GM12878 (cell line): ENCODE data around the gene CDK17. TPM values are rescaled to one million over a fixed set of nuclear protein-coding genes. Genes with fewer than 3 reads are reported as not detected.

Experiments used
- ATAC-seq: fragments of 200-7000 bp; cut with Tn5 transposase; 3 replicates; pipeline ENCODE4 v1.9.1; 2020; ENCODE audit warnings: mild to moderate bottlenecking, moderate library complexity
- BruUV-seq: library from RNA; stranded (reverse); fragments of 400-500 nt; replicated peaks from 2 replicates; lab custom pipeline; 2021; lab: Mats Ljungman, UMichigan
- CTCF ChIA-PET: fragments of 300-600 bp; sonication (Branson Sonifier 250); formaldehyde crosslinking; extraction: SDS; loops from one replicate; lab custom pipeline; 2021; ENCODE audit warnings: inconsistent platforms; lab: Yijun Ruan, JAX
- POLR2A ChIA-PET: fragments of 350-600 bp; formaldehyde crosslinking; extraction: SDS; loops from one replicate; lab custom pipeline; 2021; ENCODE audit warnings: inconsistent platforms; lab: Charles Lee
- RAD21 ChIA-PET: fragments of 300-600 bp; sonication (Branson Sonifier 250); formaldehyde crosslinking; loops from one replicate; lab custom pipeline; 2023; ENCODE audit warnings: antibody characterized with exemption; ENCODE audit not compliant: unreplicated experiment; lab: Charles Lee
- SMC1A ChIA-PET: fragments of 300-600 bp; sonication (Branson Sonifier 250); formaldehyde crosslinking; loops from one replicate; lab custom pipeline; 2023; ENCODE audit not compliant: unreplicated experiment, uncharacterized antibody; lab: Charles Lee
- DNase-seq: peaks from one replicate; pipeline ENCODE4 v3.0.0-alpha.2; 2011; ENCODE audit warnings: low read depth, low spot score
- FAIRE-seq: peaks from 3 replicates; lab custom pipeline; 2011; peaks lifted over from hg19 to GRCh38; lab: Jason Lieb, UNC
- H2AFZ ChIP-seq: 2 replicates; pipeline ENCODE4 v1.6.0; 2011; ENCODE audit warnings: low read depth, low read length, control low read depth; ENCODE audit not compliant: control insufficient read depth
- H3K27ac ChIP-seq: 2 replicates; pipeline ENCODE4 v1.5.1; 2011; ENCODE audit warnings: control low read depth; ENCODE audit not compliant: control insufficient read depth, insufficient read depth
- H3K27me3 ChIP-seq, 2 experiments: replicated peaks in 1 of 2; 2 replicates each; pipeline versions ENCODE4 v1.6.0 to v1.6.1; 2011; ENCODE audit warnings: low read length in 1 of 2; ENCODE audit not compliant: control insufficient read depth in 2 of 2, insufficient read depth in 2 of 2
- H3K36me3 ChIP-seq, 2 experiments: 2 replicates each; pipeline ENCODE4 v1.5.1; 2011; ENCODE audit warnings: low read length in 1 of 2; ENCODE audit not compliant: control insufficient read depth in 2 of 2, insufficient read depth in 2 of 2
- H3K4me1 ChIP-seq: 2 replicates; pipeline ENCODE4 v1.6.1; 2011; ENCODE audit warnings: mild to moderate bottlenecking, low read length, moderate library complexity, mixed read lengths; ENCODE audit not compliant: control insufficient read depth, insufficient read depth
- H3K4me2 ChIP-seq: 2 replicates; pipeline ENCODE4 v1.6.0; 2011; ENCODE audit warnings: control low read depth; ENCODE audit not compliant: control insufficient read depth, insufficient read depth
- H3K4me3 ChIP-seq: fragments of 200-600 bp; sonication (generic); 2 replicates; pipeline ENCODE4 v1.5.1; 2016
- H3K79me2 ChIP-seq: 2 replicates; pipeline ENCODE4 v1.6.0; 2011; ENCODE audit warnings: low read length; ENCODE audit not compliant: control insufficient read depth, insufficient read depth
- H3K9ac ChIP-seq: 2 replicates; pipeline ENCODE4 v1.8.0; 2011; ENCODE audit warnings: low read length, control low read depth, mixed read lengths; ENCODE audit not compliant: control insufficient read depth, insufficient read depth
- H3K9me3 ChIP-seq: replicated peaks from 3 replicates; pipeline ENCODE4 v1.5.1; 2011; ENCODE audit warnings: mild to moderate bottlenecking, low read length; ENCODE audit not compliant: control insufficient read depth, insufficient read depth
- H4K20me1 ChIP-seq: 2 replicates; pipeline ENCODE4 v1.6.0; 2011; ENCODE audit not compliant: control insufficient read depth, insufficient read depth
- CBX5 ChIP-seq: sonication (generic); IDR thresholded peaks from 2 replicates; pipeline ENCODE4 v1.6.1; 2016; ENCODE audit warnings: low read depth, moderate library complexity, mild to moderate bottlenecking, inconsistent platforms
- POLR2A ChIP-seq: IDR thresholded peaks from 2 replicates; pipeline ENCODE4 v1.6.1; 2011; ENCODE audit warnings: low read depth, mild to moderate bottlenecking, low read length
- WGBS: methylation state at CpG from one replicate; pipeline ENCODE4 v1.1.6; 2016; ENCODE audit warnings: low lambda C conversion rate; ENCODE audit not compliant: insufficient replicate concordance, insufficient coverage; ENCODE audit errors: missing lambda C conversion rate; 5-methylcytosine and 5-hydroxymethylcytosine counted together
- in situ Hi-C: fragments of 300-500 bp; cut with MboI; formaldehyde crosslinking; loops from 9 replicates; pipeline ENCODE4 v1.14.3; 2018; ENCODE audit warnings: mixed read lengths
- intact Hi-C: fragments of 100-400 bp; cut with micrococcal nuclease; formaldehyde crosslinking; loops from one replicate; pipeline ENCODE4 v1.14.2; 2022; ENCODE audit not compliant: unreplicated experiment
- polyA plus RNA-seq, 11 experiments: library from polyadenylated mRNA; depleted of rRNA in 4 of 11; unstranded in 6 of 11; stranded (reverse) in 5 of 11; fragments of >200 nt; fragmentation: Nextera tagmentation in 4 of 11; fragmentation: Illumina TruSeq in 1 of 11; extraction: Ambion mirVana in 4 of 11; extraction: Trizol in 1 of 11; gene quantifications; 1 replicate in 1 of 11; 2 replicates in 10 of 11; pipeline versions ENCODE4 v1.2.1 to v1.2.3, GENCODE V29; 2011 to 2016; ENCODE audit warnings: inconsistent platforms in 2 of 11, missing spikeins in 2 of 11, low read depth in 1 of 11
- total RNA-seq, 4 experiments: library from RNA; depleted of rRNA in 3 of 4; stranded (reverse); fragments of >200 nt in 3 of 4; fragmentation: Illumina TruSeq in 1 of 4; extraction: Trizol in 1 of 4; gene quantifications; 2 replicates each; pipeline versions ENCODE4 v1.2.1 to v1.2.3, GENCODE V29; 2013 to 2021
- TF ChIP-seq, protein P1 (sequence below): IDR thresholded peaks from 2 replicates; pipeline ENCODE4 v1.6.1; 2012; ENCODE audit warnings: low read depth, low read length, improper control_type of control experiment
- TF ChIP-seq, protein P2 (sequence below): IDR thresholded peaks from 2 replicates; pipeline ENCODE4 v1.6.1; 2011; ENCODE audit warnings: borderline replicate concordance, low read depth, mild to moderate bottlenecking, moderate library complexity, mixed read lengths, low read length; ENCODE audit not compliant: insufficient read depth; ENCODE audit errors: extremely low read length
- TF ChIP-seq, protein P3 (sequence below): fragments of 450-650 bp; IDR thresholded peaks from 2 replicates; pipeline ENCODE4 v1.6.1; 2017; ENCODE audit warnings: mild to moderate bottlenecking, moderate library complexity

Gene CDK17
- total and polyA plus RNA-seq, 10 of the 15 experiments (the other 5 are each of a cell fraction or from before 2014, with no cell fraction given): 5.6 to 45.6 (median 18.3) TPM

DNA sequence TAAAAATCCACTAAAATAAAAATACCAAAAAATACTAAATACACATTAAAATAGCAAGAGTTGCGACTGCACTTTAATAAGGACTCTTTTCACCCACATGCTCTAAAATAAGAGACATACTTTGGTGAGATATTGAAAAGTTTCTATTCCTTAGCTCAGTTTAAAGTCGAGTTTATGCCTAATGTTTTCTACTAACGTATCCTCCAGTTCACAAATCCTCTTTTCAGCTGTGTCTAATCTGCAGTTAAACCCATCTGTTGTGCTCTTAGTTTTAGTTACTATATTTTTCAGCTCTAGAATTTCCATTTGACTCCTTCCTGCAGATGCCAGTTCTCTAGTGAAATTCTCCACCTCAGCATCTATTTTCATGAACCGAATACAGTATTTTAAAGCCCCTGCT is 63.8 kb downstream of the CDK17 start:
- TF ChIP-seq CBX5 (peak; percentile 37; the same call in 1 of the 2 replicates), POLR2A (no peak)
- TF ChIP-seq, protein P1, sequence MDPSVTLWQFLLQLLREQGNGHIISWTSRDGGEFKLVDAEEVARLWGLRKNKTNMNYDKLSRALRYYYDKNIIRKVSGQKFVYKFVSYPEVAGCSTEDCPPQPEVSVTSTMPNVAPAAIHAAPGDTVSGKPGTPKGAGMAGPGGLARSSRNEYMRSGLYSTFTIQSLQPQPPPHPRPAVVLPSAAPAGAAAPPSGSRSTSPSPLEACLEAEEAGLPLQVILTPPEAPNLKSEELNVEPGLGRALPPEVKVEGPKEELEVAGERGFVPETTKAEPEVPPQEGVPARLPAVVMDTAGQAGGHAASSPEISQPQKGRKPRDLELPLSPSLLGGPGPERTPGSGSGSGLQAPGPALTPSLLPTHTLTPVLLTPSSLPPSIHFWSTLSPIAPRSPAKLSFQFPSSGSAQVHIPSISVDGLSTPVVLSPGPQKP: no peak
- TF ChIP-seq, protein P2, sequence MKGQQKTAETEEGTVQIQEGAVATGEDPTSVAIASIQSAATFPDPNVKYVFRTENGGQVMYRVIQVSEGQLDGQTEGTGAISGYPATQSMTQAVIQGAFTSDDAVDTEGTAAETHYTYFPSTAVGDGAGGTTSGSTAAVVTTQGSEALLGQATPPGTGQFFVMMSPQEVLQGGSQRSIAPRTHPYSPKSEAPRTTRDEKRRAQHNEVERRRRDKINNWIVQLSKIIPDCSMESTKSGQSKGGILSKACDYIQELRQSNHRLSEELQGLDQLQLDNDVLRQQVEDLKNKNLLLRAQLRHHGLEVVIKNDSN: no peak
- TF ChIP-seq, protein P3, sequence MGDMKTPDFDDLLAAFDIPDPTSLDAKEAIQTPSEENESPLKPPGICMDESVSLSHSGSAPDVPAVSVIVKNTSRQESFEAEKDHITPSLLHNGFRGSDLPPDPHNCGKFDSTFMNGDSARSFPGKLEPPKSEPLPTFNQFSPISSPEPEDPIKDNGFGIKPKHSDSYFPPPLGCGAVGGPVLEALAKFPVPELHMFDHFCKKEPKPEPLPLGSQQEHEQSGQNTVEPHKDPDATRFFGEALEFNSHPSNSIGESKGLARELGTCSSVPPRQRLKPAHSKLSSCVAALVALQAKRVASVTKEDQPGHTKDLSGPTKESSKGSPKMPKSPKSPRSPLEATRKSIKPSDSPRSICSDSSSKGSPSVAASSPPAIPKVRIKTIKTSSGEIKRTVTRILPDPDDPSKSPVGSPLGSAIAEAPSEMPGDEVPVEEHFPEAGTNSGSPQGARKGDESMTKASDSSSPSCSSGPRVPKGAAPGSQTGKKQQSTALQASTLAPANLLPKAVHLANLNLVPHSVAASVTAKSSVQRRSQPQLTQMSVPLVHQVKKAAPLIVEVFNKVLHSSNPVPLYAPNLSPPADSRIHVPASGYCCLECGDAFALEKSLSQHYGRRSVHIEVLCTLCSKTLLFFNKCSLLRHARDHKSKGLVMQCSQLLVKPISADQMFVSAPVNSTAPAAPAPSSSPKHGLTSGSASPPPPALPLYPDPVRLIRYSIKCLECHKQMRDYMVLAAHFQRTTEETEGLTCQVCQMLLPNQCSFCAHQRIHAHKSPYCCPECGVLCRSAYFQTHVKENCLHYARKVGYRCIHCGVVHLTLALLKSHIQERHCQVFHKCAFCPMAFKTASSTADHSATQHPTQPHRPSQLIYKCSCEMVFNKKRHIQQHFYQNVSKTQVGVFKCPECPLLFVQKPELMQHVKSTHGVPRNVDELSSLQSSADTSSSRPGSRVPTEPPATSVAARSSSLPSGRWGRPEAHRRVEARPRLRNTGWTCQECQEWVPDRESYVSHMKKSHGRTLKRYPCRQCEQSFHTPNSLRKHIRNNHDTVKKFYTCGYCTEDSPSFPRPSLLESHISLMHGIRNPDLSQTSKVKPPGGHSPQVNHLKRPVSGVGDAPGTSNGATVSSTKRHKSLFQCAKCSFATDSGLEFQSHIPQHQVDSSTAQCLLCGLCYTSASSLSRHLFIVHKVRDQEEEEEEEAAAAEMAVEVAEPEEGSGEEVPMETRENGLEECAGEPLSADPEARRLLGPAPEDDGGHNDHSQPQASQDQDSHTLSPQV: no peak
- in situ Hi-C loops (no loop called here), intact Hi-C loops (loop anchor here (5.0 kb wide), 1 partner anchor 151 kb away; the partner anchor contains the start of gene CFAP54)
- H3K9me3 ChIP-seq: peaks cover 10% of the 10 kb centered on the region
- ChIA-PET POLR2A (interaction anchor here (0.9 kb wide), 1 partner anchor 13 kb away, joined by 5 read pairs; no protein-coding TSS in a partner anchor), SMC1A (interaction anchor here (0.5 to 3.0 kb wide), 9 partner anchors 11 to 412 kb away, joined by 3 to 12 read pairs (median 4); no protein-coding TSS in a partner anchor), RAD21 (interaction anchor here (1.1 to 1.8 kb wide), 2 partner anchors 57 to 61 kb away, joined by 5 to 6 read pairs; no protein-coding TSS in a partner anchor), CTCF (interaction anchor here (0.8 to 2.1 kb wide), 5 partner anchors 11 to 55 kb away, joined by 3 to 7 read pairs (median 3); no protein-coding TSS in a partner anchor)
- H4K20me1 ChIP-seq: no peaks in the 10 kb centered on the region; the same call in 1 of the 2 replicates
- H3K27ac ChIP-seq: no peak overlapping the region
- no peaks in the 10 kb centered on the region for H3K27me3 ChIP-seq
- no peak for DNase-seq
- H3K4me3 ChIP-seq: no peak overlapping the region
- H2AFZ ChIP-seq: no peak overlapping the region
- BruUV-seq: no TSS peak
- no peak for ATAC-seq
- peaks cover 0 to 18% of the 10 kb centered on the region in 2 experiments; a peak in 3 of 4 replicates for H3K36me3 ChIP-seq
- no peak overlapping the region for H3K9ac ChIP-seq
- H3K79me2 ChIP-seq: peaks cover 36% of the 10 kb centered on the region
- FAIRE-seq: no peak
- WGBS: over 99% methylated on average over 4 of the region's 4 CpGs
- H3K4me2 ChIP-seq: no peak overlapping the region
- H3K4me1 ChIP-seq: peaks cover 13% of the 10 kb centered on the region; the same call in 1 of the 2 replicates
